Esophagus squamous epithelium (tissue), 4 donors: Measurements from ENCODE around the gene IFT88.

Experiments
- POLR2A ChIP-seq, 4 donors: fragments of 450-650 bp; IDR thresholded peaks; one replicate each; pipeline ENCODE4 v1.6.1; 2017; ENCODE audit warnings: antibody characterized with exemption in 4 of 4, mild to moderate bottlenecking in 4 of 4, moderate library complexity in 3 of 4
- TF ChIP-seq, protein P1 (sequence below), 6 experiments: fragments of 450-650 bp in 4 of 6; fragments of 200-600 bp in 2 of 6; sonication (generic) in 2 of 6; IDR thresholded peaks; one replicate each; pipeline ENCODE4 v1.5.1; 2016 to 2019; ENCODE audit warnings: antibody characterized with exemption in 6 of 6, mild to moderate bottlenecking in 4 of 6, moderate library complexity in 4 of 6

DNA sequence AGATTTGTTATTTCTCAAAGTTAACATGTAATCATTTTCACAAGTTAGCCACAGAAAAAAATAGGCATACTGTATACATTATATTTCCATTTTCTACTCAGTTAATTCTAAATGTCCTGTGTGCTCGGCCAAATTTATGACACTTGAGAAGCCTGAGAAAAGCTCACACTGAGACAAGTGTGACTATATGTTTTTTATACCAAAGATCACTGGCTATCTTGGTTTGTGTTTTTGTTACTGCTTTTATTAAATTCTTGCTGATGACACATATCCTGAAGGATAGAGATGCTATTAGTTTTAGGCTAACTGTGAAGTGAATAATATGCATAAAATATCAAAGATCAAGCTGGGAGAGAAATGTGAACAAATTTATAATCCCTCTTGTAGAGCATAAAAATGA, 87.2 kb downstream of the IFT88 start:
- TF ChIP-seq POLR2A (IDR thresholded peaks at IDR 0.05) = no peak
- TF ChIP-seq, protein P1, sequence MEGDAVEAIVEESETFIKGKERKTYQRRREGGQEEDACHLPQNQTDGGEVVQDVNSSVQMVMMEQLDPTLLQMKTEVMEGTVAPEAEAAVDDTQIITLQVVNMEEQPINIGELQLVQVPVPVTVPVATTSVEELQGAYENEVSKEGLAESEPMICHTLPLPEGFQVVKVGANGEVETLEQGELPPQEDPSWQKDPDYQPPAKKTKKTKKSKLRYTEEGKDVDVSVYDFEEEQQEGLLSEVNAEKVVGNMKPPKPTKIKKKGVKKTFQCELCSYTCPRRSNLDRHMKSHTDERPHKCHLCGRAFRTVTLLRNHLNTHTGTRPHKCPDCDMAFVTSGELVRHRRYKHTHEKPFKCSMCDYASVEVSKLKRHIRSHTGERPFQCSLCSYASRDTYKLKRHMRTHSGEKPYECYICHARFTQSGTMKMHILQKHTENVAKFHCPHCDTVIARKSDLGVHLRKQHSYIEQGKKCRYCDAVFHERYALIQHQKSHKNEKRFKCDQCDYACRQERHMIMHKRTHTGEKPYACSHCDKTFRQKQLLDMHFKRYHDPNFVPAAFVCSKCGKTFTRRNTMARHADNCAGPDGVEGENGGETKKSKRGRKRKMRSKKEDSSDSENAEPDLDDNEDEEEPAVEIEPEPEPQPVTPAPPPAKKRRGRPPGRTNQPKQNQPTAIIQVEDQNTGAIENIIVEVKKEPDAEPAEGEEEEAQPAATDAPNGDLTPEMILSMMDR (IDR thresholded peaks at IDR 0.05) = no peak
